Right renal pelvis (tissue), 4 donors: ENCODE results near the gene RTN4RL2. TPM values are rescaled to one million over a fixed set of nuclear protein-coding genes. Genes with fewer than 3 reads are reported as not detected.

ENCODE experiments used
- DNase-seq, 4 donors: peaks; one replicate each; pipeline ENCODE4 v3.0.0-alpha.2; 2013; ENCODE audit warnings: low read depth in 4 of 4, low spot score in 3 of 4, missing footprints in 1 of 4
- polyA plus RNA-seq, 4 donors: library from polyadenylated mRNA; unstranded; fragments of 120-200 nt; gene quantifications; one replicate each; pipeline ENCODE4 v1.2.1, GENCODE V29; 2013; ENCODE audit not compliant: insufficient read length in 4 of 4

RTN4RL2 gene
- polyA plus RNA-seq, 4 donors = 2.8 to 4.3 (median 3.2) TPM

- no peak for DNase-seq
These were observed 1.6 kb downstream of the RTN4RL2 start for GRCh38 chr11:57461841-57462489.

- no peak for DNase-seq
These were observed 2.3 kb downstream of the RTN4RL2 start for GRCh38 chr11:57462597-57462996.

GRCh38 chr11:57463671-57464538 lies 3.6 kb downstream of the RTN4RL2 start:
- DNase-seq = no peak

GRCh38 chr11:57464539-57465181 lies 4.3 kb downstream of the RTN4RL2 start:
- no peak for DNase-seq

GRCh38 chr11:57466680-57467079 lies 6.4 kb downstream of the RTN4RL2 start:
- DNase-seq = no peak

GRCh38 chr11:57467508-57468157 lies 7.3 kb downstream of the RTN4RL2 start:
- no peak for DNase-seq

- no peak for DNase-seq
These were observed 7.9 kb downstream of the RTN4RL2 start for GRCh38 chr11:57468276-57468675.

- no peak for DNase-seq
These were observed 8.9 kb downstream of the RTN4RL2 start for GRCh38 chr11:57469268-57469667.

GRCh38 chr11:57471496-57471895 lies 11.2 kb downstream of the RTN4RL2 start:
- no peak for DNase-seq

GRCh38 chr11:57473285-57473841 lies 13.0 kb downstream of the RTN4RL2 start:
- no peak for DNase-seq

GRCh38 chr11:57474017-57474802 lies 13.9 kb downstream of the RTN4RL2 start:
- no peak for DNase-seq

- DNase-seq = no peak
These were observed 14.4 kb downstream of the RTN4RL2 start for GRCh38 chr11:57474803-57475115.

GRCh38 chr11:57475191-57475590 lies 14.9 kb downstream of the RTN4RL2 start:
- DNase-seq = no peak

- DNase-seq = no peak
These were observed 15.3 kb downstream of the RTN4RL2 start for GRCh38 chr11:57475671-57476046.

GRCh38 chr11:57476047-57476756 lies 15.9 kb downstream of the RTN4RL2 start:
- no peak for DNase-seq

GRCh38 chr11:57476757-57477506 lies 16.6 kb downstream of the RTN4RL2 start:
- DNase-seq = no peak

- no peak for DNase-seq
These were observed 17.3 kb downstream of the RTN4RL2 start for GRCh38 chr11:57477507-57478189.

GRCh38 chr11:57479021-57479663 lies 18.8 kb downstream of the RTN4RL2 start:
- no peak for DNase-seq
